GM23338 (cell line): ENCODE results near the gene ZFP42. TPM values are rescaled to one million over a fixed set of nuclear protein-coding genes. Genes with fewer than 3 reads are reported as not detected.
A peak's percentile ranks its signal among the peaks of the same experiment; 100 is the strongest.

Experiments
- ATAC-seq: fragments of 200-7000 bp; cut with Tn5 transposase; 3 replicates; pipeline ENCODE4 v1.9.1; 2020
- DNase-seq: peaks from one replicate; pipeline ENCODE4 v3.0.0-alpha.2; 2015; ENCODE audit warnings: low spot score
- H2AFZ ChIP-seq: fragments of 200-600 bp; sonication (generic); 2 replicates; pipeline ENCODE4 v1.8.0; 2016; ENCODE audit warnings: antibody characterized with exemption, mild to moderate bottlenecking, moderate library complexity
- H3F3A ChIP-seq: fragments of 200-600 bp; sonication (generic); replicated peaks from 2 replicates; pipeline ENCODE4 v1.8.0; 2017; ENCODE audit warnings: antibody characterized with exemption, mixed run types, low read depth
- H3K27ac ChIP-seq: fragments of 200-600 bp; sonication (generic); 2 replicates; pipeline ENCODE4 v1.6.1; 2016; ENCODE audit warnings: low read depth
- H3K27me3 ChIP-seq: fragments of 200-600 bp; sonication (generic); 2 replicates; pipeline ENCODE4 v1.8.0; 2016; ENCODE audit warnings: mild to moderate bottlenecking, mixed run types, moderate library complexity; ENCODE audit not compliant: insufficient read depth
- H3K36me3 ChIP-seq: fragments of 200-600 bp; sonication (generic); 2 replicates; pipeline ENCODE4 v1.8.0; 2016; ENCODE audit warnings: mild to moderate bottlenecking; ENCODE audit not compliant: insufficient read depth
- H3K4me1 ChIP-seq: fragments of 200-600 bp; sonication (generic); 2 replicates; pipeline ENCODE4 v1.8.0; 2016; ENCODE audit warnings: mild to moderate bottlenecking, moderate library complexity; ENCODE audit not compliant: insufficient read depth
- H3K4me2 ChIP-seq: fragments of 200-600 bp; sonication (generic); 2 replicates; pipeline ENCODE4 v1.7.1; 2017; ENCODE audit warnings: mixed run types
- H3K4me3 ChIP-seq: fragments of 200-600 bp; sonication (generic); 2 replicates; pipeline ENCODE4 v1.6.1; 2016; ENCODE audit warnings: mixed run types
- H3K79me2 ChIP-seq: fragments of 200-600 bp; sonication (generic); replicated peaks from 2 replicates; pipeline ENCODE4 v1.8.0; 2017; ENCODE audit warnings: mild to moderate bottlenecking; ENCODE audit not compliant: insufficient read depth
- H3K9me2 ChIP-seq: fragments of 200-600 bp; sonication (generic); 2 replicates; pipeline ENCODE4 v1.8.0; 2017; ENCODE audit not compliant: insufficient read depth
- H4K20me1 ChIP-seq: fragments of 200-600 bp; sonication (generic); replicated peaks from 2 replicates; pipeline ENCODE4 v1.8.0; 2017; ENCODE audit warnings: mild to moderate bottlenecking; ENCODE audit not compliant: insufficient read depth
- H3K27ac Mint-ChIP-seq: 2 replicates; pipeline ENCODE4 v1.8.0; 2020; ENCODE audit warnings: inconsistent platforms, mild to moderate bottlenecking, moderate library complexity, mixed read lengths
- H3K27me3 Mint-ChIP-seq: 3 replicates; pipeline ENCODE4 v1.8.0; 2022; ENCODE audit warnings: low read depth, mild to moderate bottlenecking, moderate library complexity, mixed read lengths, inconsistent platforms; ENCODE audit not compliant: insufficient read depth, poor library complexity
- H3K36me3 Mint-ChIP-seq: 3 replicates; pipeline ENCODE4 v1.8.0; 2021; ENCODE audit warnings: low read depth, mild to moderate bottlenecking, inconsistent platforms, moderate library complexity, mixed read lengths
- H3K4me1 Mint-ChIP-seq: 3 replicates; pipeline ENCODE4 v1.8.0; 2020; ENCODE audit warnings: mild to moderate bottlenecking, inconsistent platforms, mixed read lengths
- H3K4me3 Mint-ChIP-seq: 3 replicates; pipeline ENCODE4 v1.8.0; 2021; ENCODE audit warnings: moderate library complexity, mild to moderate bottlenecking, inconsistent platforms, mixed read lengths
- H3K9me3 Mint-ChIP-seq: 3 replicates; pipeline ENCODE4 v1.8.0; 2020; ENCODE audit warnings: moderate library complexity, mild to moderate bottlenecking, inconsistent platforms, mixed read lengths
- CREB1 ChIP-seq: fragments of 250-450 bp; sonication (Bioruptor Pico); IDR thresholded peaks from 2 replicates; pipeline ENCODE4 v1.5.0; 2020; ENCODE audit warnings: low read depth, mild to moderate bottlenecking, moderate library complexity
- EZH2 ChIP-seq: fragments of 200-600 bp; sonication (generic); IDR thresholded peaks from one replicate; pipeline ENCODE4 v1.8.0; 2017; ENCODE audit warnings: antibody characterized with exemption, mild to moderate bottlenecking, low read depth; ENCODE audit not compliant: unreplicated experiment
- EZH2phosphoT487 ChIP-seq: fragments of 200-600 bp; sonication (generic); IDR thresholded peaks from one replicate; pipeline ENCODE4 v1.8.1; 2018; ENCODE audit warnings: antibody characterized with exemption; ENCODE audit not compliant: unreplicated experiment
- NANOG ChIP-seq: IDR thresholded peaks from 2 replicates; pipeline ENCODE4 v1.6.1; 2016; ENCODE audit warnings: antibody characterized with exemption, borderline replicate concordance
- ZNF331 ChIP-seq: fragments of 250-450 bp; sonication (Bioruptor Pico); IDR thresholded peaks from 2 replicates; pipeline ENCODE4 v1.5.0; 2020; ENCODE audit warnings: low read depth, mild to moderate bottlenecking, moderate library complexity
- polyA plus RNA-seq: library from polyadenylated mRNA; unstranded; fragments of >200 nt; fragmentation: Nextera tagmentation; extraction: Ambion mirVana; gene quantifications from 2 replicates; pipeline ENCODE4 v1.2.1, GENCODE V29; 2016
- total RNA-seq: library from RNA; depleted of rRNA; stranded (reverse); fragments of >200 nt; shearing (Covaris generic); gene quantifications from 2 replicates; pipeline ENCODE4 v1.2.3, GENCODE V29; 2014
- TF ChIP-seq, protein P1 (sequence below): fragments of 250-450 bp; sonication (Bioruptor Pico); IDR thresholded peaks from 2 replicates; pipeline ENCODE4 v1.5.0; 2020; ENCODE audit warnings: mild to moderate bottlenecking, moderate library complexity
- TF ChIP-seq, protein P2 (sequence below), 2 experiments: fragments of 200-600 bp in 1 of 2; sonication (generic) in 1 of 2; conservative IDR thresholded peaks; 2 replicates each; pipeline versions ENCODE4 v1.5.1 to v1.6.1; 2016 to 2017; ENCODE audit warnings: antibody characterized with exemption in 2 of 2, low read depth in 2 of 2, mild to moderate bottlenecking in 2 of 2, moderate library complexity in 1 of 2
- TF ChIP-seq, protein P3 (sequence below): IDR thresholded peaks from 2 replicates; pipeline ENCODE4 v1.6.1; 2016; ENCODE audit warnings: antibody characterized with exemption

Gene ZFP42
- total and polyA plus RNA-seq, 2 experiments from 2014 or later, result 70.0 to 111 TPM

DNA sequence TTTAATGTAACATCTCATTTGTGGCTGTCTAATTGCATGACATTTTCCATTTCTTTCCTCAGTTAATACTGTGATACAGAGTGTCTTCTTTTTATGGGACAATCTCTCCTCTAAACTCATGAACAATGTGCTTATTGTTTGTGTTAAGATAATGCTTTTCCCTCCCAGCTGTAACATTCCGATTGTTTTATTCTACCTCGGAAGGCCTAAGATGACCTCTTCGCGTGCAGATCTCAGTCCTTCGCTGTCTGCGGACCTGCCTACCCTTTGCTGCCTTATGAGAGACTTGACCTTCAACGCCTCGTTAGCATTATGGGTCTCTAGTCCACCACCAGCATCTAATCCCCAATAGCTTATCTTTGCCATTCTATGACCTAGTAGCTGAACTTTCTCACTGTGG, 29.8 kb upstream of the ZFP42 start:
- no peak overlapping the region for H3K4me3 Mint-ChIP-seq
- H3K27me3 ChIP-seq, result no peaks in the 10 kb centered on the region

More for the DNA sequence above, 29.8 kb upstream of the ZFP42 start:
- DNase-seq, result no peak
- no peak overlapping the region for H3K27ac ChIP-seq
- no peaks in the 10 kb centered on the region for H3F3A ChIP-seq
- no peak overlapping the region for H3K4me2 ChIP-seq
- H3K9me3 Mint-ChIP-seq, result no peaks in the 10 kb centered on the region
- no peaks in the 10 kb centered on the region for H3K36me3 Mint-ChIP-seq
- H3K4me1 Mint-ChIP-seq, result peaks cover 6% of the 10 kb centered on the region; the same call in 1 of the 3 replicates
- no peak for ATAC-seq
- no peaks in the 10 kb centered on the region; the same call in 1 of the 2 replicates for H3K9me2 ChIP-seq
- 0 out of 2 replicates have a peak overlapping the region, but pooled peaks have one; percentile 43 for H2AFZ ChIP-seq
- H3K36me3 ChIP-seq, result no peaks in the 10 kb centered on the region
- peaks cover 1% of the 10 kb centered on the region for H3K27me3 Mint-ChIP-seq
- no peaks in the 10 kb centered on the region for H4K20me1 ChIP-seq
- H3K4me3 ChIP-seq, result no peak overlapping the region
- TF ChIP-seq NANOG (no peak), ZNF331 (CRISPR knock-in tag) (no peak), EZH2phosphoT487 (no peak), EZH2 (no peak), CREB1 (CRISPR knock-in tag) (no peak)
- TF ChIP-seq, protein P1, sequence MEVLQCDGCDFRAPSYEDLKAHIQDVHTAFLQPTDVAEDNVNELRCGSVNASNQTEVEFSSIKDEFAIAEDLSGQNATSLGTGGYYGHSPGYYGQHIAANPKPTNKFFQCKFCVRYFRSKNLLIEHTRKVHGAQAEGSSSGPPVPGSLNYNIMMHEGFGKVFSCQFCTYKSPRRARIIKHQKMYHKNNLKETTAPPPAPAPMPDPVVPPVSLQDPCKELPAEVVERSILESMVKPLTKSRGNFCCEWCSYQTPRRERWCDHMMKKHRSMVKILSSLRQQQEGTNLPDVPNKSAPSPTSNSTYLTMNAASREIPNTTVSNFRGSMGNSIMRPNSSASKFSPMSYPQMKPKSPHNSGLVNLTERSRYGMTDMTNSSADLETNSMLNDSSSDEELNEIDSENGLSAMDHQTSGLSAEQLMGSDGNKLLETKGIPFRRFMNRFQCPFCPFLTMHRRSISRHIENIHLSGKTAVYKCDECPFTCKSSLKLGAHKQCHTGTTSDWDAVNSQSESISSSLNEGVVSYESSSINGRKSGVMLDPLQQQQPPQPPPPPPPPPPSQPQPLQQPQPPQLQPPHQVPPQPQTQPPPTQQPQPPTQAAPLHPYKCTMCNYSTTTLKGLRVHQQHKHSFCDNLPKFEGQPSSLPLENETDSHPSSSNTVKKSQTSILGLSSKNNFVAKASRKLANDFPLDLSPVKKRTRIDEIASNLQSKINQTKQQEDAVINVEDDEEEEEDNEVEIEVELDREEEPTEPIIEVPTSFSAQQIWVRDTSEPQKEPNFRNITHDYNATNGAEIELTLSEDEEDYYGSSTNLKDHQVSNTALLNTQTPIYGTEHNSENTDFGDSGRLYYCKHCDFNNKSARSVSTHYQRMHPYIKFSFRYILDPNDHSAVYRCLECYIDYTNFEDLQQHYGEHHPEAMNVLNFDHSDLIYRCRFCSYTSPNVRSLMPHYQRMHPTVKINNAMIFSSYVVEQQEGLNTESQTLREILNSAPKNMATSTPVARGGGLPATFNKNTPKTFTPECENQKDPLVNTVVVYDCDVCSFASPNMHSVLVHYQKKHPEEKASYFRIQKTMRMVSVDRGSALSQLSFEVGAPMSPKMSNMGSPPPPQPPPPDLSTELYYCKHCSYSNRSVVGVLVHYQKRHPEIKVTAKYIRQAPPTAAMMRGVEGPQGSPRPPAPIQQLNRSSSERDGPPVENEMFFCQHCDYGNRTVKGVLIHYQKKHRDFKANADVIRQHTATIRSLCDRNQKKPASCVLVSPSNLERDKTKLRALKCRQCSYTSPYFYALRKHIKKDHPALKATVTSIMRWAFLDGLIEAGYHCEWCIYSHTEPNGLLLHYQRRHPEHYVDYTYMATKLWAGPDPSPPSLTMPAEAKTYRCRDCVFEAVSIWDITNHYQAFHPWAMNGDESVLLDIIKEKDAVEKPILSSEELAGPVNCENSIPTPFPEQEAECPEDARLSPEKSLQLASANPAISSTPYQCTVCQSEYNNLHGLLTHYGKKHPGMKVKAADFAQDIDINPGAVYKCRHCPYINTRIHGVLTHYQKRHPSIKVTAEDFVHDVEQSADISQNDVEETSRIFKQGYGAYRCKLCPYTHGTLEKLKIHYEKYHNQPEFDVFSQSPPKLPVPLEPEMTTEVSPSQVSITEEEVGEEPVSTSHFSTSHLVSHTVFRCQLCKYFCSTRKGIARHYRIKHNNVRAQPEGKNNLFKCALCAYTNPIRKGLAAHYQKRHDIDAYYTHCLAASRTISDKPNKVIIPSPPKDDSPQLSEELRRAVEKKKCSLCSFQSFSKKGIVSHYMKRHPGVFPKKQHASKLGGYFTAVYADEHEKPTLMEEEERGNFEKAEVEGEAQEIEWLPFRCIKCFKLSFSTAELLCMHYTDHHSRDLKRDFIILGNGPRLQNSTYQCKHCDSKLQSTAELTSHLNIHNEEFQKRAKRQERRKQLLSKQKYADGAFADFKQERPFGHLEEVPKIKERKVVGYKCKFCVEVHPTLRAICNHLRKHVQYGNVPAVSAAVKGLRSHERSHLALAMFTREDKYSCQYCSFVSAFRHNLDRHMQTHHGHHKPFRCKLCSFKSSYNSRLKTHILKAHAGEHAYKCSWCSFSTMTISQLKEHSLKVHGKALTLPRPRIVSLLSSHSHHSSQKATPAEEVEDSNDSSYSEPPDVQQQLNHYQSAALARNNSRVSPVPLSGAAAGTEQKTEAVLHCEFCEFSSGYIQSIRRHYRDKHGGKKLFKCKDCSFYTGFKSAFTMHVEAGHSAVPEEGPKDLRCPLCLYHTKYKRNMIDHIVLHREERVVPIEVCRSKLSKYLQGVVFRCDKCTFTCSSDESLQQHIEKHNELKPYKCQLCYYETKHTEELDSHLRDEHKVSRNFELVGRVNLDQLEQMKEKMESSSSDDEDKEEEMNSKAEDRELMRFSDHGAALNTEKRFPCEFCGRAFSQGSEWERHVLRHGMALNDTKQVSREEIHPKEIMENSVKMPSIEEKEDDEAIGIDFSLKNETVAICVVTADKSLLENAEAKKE (CRISPR knock-in tag), result no peak
- TF ChIP-seq, protein P2, sequence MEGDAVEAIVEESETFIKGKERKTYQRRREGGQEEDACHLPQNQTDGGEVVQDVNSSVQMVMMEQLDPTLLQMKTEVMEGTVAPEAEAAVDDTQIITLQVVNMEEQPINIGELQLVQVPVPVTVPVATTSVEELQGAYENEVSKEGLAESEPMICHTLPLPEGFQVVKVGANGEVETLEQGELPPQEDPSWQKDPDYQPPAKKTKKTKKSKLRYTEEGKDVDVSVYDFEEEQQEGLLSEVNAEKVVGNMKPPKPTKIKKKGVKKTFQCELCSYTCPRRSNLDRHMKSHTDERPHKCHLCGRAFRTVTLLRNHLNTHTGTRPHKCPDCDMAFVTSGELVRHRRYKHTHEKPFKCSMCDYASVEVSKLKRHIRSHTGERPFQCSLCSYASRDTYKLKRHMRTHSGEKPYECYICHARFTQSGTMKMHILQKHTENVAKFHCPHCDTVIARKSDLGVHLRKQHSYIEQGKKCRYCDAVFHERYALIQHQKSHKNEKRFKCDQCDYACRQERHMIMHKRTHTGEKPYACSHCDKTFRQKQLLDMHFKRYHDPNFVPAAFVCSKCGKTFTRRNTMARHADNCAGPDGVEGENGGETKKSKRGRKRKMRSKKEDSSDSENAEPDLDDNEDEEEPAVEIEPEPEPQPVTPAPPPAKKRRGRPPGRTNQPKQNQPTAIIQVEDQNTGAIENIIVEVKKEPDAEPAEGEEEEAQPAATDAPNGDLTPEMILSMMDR (conservative IDR thresholded peaks at IDR 0.05; ENCODE audit: low read depth in 2 of 2), result no peak
- TF ChIP-seq, protein P3, sequence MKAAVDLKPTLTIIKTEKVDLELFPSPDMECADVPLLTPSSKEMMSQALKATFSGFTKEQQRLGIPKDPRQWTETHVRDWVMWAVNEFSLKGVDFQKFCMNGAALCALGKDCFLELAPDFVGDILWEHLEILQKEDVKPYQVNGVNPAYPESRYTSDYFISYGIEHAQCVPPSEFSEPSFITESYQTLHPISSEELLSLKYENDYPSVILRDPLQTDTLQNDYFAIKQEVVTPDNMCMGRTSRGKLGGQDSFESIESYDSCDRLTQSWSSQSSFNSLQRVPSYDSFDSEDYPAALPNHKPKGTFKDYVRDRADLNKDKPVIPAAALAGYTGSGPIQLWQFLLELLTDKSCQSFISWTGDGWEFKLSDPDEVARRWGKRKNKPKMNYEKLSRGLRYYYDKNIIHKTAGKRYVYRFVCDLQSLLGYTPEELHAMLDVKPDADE, result no peak
- H3K27ac Mint-ChIP-seq, result no peak overlapping the region
- H3K4me1 ChIP-seq, result 0 out of 2 replicates have a peak, but pooled peaks cover 5% of the 10 kb centered on the region
- H3K79me2 ChIP-seq, result no peaks in the 10 kb centered on the region
